Right renal cortex interstitium (tissue), 3 donors: ENCODE measurements around the gene TMEM184C. TPM values are rescaled to one million over a fixed set of nuclear protein-coding genes. Genes with fewer than 3 reads are reported as not detected.

ENCODE experiments used
- DNase-seq, 3 donors: peaks; one replicate each; pipeline ENCODE4 v3.0.0-alpha.2; 2013; ENCODE audit warnings: low read depth in 3 of 3, low spot score in 2 of 3
- polyA plus RNA-seq, 3 donors: library from polyadenylated mRNA; unstranded; fragments of 120-200 nt; gene quantifications; one replicate each; pipeline ENCODE4 v1.2.1, GENCODE V29; 2013; ENCODE audit not compliant: insufficient read length in 3 of 3

Gene TMEM184C
- polyA plus RNA-seq, result 10 to 100 TPM; 54.1 to 57.1 (median 56.0) TPM

- DNase-seq, result peak; percentile 89 to 94 (median 90)
These were observed at the start of gene TMEM184C for GRCh38 chr4:147617173-147617840. TMEM184C (plus strand) TSS chr4:147617397; CDS start chr4:147617957, 560 bp downstream.

- no peak for DNase-seq
These were observed 46.6 kb upstream of the TMEM184C start for GRCh38 chr4:147570616-147571015.

GRCh38 chr4:147571036-147571770, 46.0 kb upstream of the TMEM184C start:
- DNase-seq, result no peak

GRCh38 chr4:147576084-147576483, 41.1 kb upstream of the TMEM184C start:
- DNase-seq, result no peak

GRCh38 chr4:147578051-147578476, 39.1 kb upstream of the TMEM184C start:
- DNase-seq, result no peak

- no peak for DNase-seq
These were observed 38.6 kb upstream of the TMEM184C start for GRCh38 chr4:147578593-147578992.

DNA sequence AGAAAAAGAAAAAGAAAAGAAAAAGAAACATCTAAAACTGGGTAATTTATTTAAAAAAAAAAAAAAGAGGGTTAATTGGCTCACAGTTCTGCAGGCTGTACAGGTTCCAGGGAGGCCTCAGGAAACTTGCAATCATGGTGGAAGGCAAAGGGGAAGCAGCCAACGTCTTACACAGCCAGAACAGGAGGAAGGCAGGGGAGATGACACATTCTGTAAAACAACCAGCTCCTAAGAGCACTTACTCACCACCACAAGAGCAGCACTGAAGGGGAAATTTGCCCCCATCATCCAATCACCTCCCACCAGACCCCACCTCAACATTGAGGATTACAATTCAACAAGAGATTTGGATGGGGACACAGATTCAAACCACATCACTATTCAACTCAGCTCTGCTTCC, 36.8 kb upstream of the TMEM184C start:
- DNase-seq, result no peak

- DNase-seq, result no peak
These were observed 35.4 kb upstream of the TMEM184C start for GRCh38 chr4:147581606-147582350.

GRCh38 chr4:147582386-147583060, 34.7 kb upstream of the TMEM184C start:
- DNase-seq, result no peak

GRCh38 chr4:147583876-147584275, 33.3 kb upstream of the TMEM184C start:
- DNase-seq, result no peak

GRCh38 chr4:147586032-147586431, 31.2 kb upstream of the TMEM184C start:
- no peak for DNase-seq

DNA sequence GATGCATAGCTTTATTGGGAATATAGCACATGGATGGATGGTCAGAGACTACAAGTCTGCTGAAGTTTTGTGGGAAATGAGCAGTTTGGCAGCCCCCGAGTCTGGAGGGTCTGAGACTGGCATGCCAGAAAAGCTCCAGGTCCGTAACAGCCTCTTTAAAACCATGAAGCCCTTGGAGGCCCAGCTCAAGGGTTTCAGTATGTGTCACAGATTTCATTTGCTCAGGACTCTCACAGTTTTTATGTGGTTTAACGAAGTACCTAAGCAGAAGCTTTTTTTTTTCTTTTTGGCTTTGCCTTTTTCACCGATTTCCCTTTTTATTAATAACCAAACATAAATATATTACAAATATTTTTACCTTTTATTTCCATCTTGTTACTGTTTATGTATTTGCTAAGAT, 30.6 kb upstream of the TMEM184C start:
- DNase-seq, result no peak

DNA sequence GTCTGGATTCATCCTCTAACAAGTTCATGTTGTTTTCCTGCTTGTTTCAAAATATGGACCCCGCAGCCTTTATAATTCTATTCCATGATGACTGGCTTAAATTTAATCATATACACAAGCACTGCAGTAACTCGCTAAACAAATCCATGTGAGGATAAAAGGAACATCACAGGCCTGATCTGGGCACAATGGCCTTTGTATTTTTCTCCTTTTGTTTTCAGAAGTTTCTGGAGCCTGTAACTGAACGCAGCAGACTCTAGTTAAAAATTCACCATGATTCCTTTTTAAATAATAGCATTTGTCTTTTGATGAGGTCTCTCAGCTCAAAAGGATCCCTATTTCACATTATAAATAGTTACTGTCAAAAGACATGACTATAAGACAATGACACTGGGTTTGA, 30.2 kb upstream of the TMEM184C start:
- no peak for DNase-seq

DNA sequence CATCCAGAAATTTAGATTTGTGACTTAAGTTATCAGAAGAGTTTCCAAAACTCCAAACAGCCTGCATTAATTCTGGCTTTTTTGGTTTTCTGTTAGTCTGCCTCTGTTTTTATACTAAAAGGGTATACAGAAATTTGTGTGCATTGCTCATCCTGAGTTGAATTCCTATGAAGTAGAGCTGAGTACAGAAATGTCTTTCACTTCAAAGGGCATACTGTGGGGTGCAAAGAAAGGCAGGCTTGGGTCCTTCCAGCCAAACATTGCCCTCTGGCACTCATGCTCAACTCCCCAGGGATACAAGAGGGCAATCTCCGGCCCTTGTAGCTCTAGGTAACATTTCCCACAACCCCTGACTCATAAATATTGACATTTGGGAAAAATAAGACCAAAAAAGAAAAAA, 27.6 kb upstream of the TMEM184C start:
- DNase-seq, result no peak

- peak; percentile 62 to 70 (median 65) for DNase-seq
These were observed 26.8 kb upstream of the TMEM184C start for GRCh38 chr4:147590249-147590920.

DNA sequence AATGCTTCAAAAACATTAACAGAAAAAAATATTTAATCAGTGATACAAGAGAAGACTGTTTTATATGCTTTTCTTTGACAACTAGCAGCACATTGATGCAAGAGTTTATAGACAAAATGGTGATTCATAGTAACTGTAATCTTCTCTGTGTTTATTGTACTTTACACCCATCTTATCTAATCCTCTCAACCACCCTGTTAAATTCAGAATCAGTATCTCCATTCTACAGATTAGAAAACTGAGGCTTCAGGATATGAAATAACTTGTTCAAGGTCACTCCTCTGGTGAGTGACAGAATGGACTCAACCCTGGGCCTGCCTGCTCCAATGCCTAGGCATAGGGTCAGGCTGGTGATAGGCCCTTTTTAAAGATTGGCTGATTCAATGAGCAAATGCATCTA, 26.1 kb upstream of the TMEM184C start:
- no peak for DNase-seq

- no peak for DNase-seq
These were observed 23.1 kb upstream of the TMEM184C start for GRCh38 chr4:147594107-147594506.

DNA sequence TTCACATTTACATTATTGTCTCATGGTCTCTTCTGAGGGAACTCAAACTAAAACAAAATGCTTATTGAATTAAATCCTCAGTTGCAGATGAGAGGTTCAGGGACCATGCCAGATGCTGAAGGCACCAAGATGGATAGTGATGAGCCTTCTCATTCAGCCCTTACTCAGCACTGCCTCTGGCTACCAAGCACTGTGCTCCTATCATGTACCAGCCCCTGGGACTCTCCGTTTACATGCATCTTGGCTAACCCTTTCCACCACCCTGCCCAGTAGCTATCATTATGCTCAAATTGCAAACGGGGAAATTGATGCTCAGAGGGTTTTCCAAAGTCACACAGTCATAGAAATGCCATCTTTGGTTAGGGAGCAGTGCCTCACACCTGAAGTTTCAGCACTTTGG, 22.6 kb upstream of the TMEM184C start:
- DNase-seq, result no peak

GRCh38 chr4:147596377-147596776, 20.8 kb upstream of the TMEM184C start:
- DNase-seq, result no peak

DNA sequence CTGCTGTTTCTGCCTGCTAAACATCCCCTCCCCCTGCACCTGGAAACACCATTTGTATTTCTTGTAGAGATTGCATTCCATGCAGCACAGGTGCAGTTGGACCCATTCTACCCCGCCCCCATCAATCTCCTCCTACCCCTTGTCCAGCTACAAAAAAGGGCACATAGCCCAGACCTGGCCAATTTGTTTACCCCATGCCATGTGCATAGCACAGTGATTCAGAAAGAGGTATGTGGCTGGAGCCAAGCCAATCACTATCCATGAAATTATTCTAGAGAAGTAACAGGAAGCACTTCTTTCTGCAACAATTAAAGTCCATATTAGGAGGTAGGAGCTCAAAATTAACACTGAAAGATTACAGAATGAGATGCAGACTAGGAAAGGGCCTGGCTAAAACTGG, 20.2 kb upstream of the TMEM184C start:
- no peak for DNase-seq
